Measurements from ENCODE around the gene THAP7. TPM values are rescaled to one million over a fixed set of nuclear protein-coding genes. Genes with fewer than 3 reads are reported as not detected.

The THAP7 gene
- total and polyA plus RNA-seq, 9 of the 15 experiments (the other 6 are each of a cell fraction or from before 2014, with no cell fraction given) = 7.9 to 263 (median 84.1) TPM

DNA sequence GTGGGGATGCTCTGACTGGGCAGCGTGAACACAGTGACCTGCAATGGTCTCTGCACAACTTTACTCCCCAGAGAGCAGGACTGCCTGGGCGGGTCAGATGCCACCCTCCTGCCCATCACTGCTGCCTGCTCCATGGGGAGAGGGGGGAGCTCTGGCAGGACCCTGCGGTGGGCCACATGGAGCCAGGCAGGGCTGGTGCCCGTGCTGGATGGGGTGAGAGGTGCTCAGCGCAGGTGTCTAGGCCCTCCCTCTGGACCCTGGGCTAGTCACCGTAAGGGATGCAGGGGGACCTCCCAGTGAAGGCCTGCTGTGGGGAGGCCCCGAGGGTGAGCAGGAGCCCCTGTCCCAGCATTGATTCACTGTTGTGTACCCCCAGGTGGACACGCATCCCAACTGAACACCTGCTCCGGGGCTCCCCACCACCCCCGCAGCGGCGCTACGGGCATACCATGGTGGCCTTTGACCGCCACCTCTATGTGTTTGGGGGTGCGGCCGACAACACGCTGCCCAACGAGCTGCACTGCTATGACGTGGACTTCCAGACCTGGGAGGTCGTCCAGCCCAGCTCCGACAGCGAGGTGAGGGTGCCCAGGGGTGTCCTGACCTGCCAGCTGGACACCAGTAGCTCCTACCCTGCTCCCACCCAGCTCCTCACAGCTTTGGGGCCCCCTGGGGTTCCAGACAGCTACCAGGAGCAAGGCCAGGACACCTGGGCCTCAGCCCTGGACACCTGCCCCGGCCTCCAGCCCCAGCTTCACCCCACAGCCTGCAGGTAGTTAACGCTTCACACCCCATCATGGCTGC is 10.5 kb downstream of the THAP7 start:
- Histone ChIP-seq H3K27me3 (ENCODE audit: control insufficient read depth in 2 of 2, insufficient read depth in 2 of 2, low read length in 2 of 2) (no peaks in the 10 kb centered on the region), H4K20me1 (replicated peaks; ENCODE audit: control insufficient read depth, insufficient read depth, low read length) (peaks cover 14% of the 10 kb centered on the region; the same call in 1 of the 2 replicates), H3K79me2 (ENCODE audit: control insufficient read depth, insufficient read depth, low read length) (no peaks in the 10 kb centered on the region), H3K36me3 (ENCODE audit: control insufficient read depth, insufficient read depth, low read length) (peaks cover 92% of the 10 kb centered on the region), H3K4me3 (no peak overlapping the region), H3K4me2 (ENCODE audit: insufficient read depth, low read length) (no peak overlapping the region), H3K9me3 (replicated peaks; ENCODE audit: control insufficient read depth, insufficient read depth, low read depth, low read length) (no peaks in the 10 kb centered on the region), H3K9ac (ENCODE audit: insufficient read depth in 1 of 2, low read depth in 2 of 2, low read length in 2 of 2) (peak overlapping the region in 1 of 2 experiments; percentile 57; a peak in 2 of 4 replicates), H3K27ac (ENCODE audit: extremely low read depth, low read depth, low read length) (no peak overlapping the region), H2AFZ (ENCODE audit: low read depth, low read length) (no peak overlapping the region), H3K9me1 (ENCODE audit: control insufficient read depth, insufficient read depth, low read length) (peaks cover 7% of the 10 kb centered on the region), H3K4me1 (replicated peaks in 1 of 2; ENCODE audit: control insufficient read depth in 2 of 2, insufficient read depth in 2 of 2, low read length in 2 of 2) (peaks cover 0 to 65% of the 10 kb centered on the region in 2 experiments; a peak in 2 of 5 replicates)
- intact Hi-C loops (cut with micrococcal nuclease) = no loop called here
- in situ Hi-C loops (cut with MboI) = no loop called here
- DNase-seq (ENCODE audit: extremely low read depth in 1 of 4, low spot score in 3 of 4) = no peak
- BruUV-seq (replicated peaks) = no TSS peak
- POLR2A ChIA-PET = interaction anchor here (0.6 to 17.9 kb wide), 9 partner anchors 8 to 387 kb away, joined by 3 to 451 read pairs (median 4); partner anchors contain the start of genes AIFM3, LZTR1, P2RX6 and THAP7
- CTCF ChIA-PET (ENCODE audit: low intra/inter-chr PET ratio) = no interaction called here
- no peak for FAIRE-seq
- WGBS (ENCODE audit: insufficient coverage, low coverage, missing lambda C conversion rate) = 95% methylated on average over 24 of the region's 24 CpGs
- no peak for ATAC-seq
- TF ChIP-seq, protein P1, sequence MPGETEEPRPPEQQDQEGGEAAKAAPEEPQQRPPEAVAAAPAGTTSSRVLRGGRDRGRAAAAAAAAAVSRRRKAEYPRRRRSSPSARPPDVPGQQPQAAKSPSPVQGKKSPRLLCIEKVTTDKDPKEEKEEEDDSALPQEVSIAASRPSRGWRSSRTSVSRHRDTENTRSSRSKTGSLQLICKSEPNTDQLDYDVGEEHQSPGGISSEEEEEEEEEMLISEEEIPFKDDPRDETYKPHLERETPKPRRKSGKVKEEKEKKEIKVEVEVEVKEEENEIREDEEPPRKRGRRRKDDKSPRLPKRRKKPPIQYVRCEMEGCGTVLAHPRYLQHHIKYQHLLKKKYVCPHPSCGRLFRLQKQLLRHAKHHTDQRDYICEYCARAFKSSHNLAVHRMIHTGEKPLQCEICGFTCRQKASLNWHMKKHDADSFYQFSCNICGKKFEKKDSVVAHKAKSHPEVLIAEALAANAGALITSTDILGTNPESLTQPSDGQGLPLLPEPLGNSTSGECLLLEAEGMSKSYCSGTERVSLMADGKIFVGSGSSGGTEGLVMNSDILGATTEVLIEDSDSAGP (CRISPR knock-in tag; IDR thresholded peaks at IDR 0.05) = no peak
- TF ChIP-seq RBM34 (IDR thresholded peaks at IDR 0.05; ENCODE audit: borderline replicate concordance, insufficient read depth, low read length) (no peak), FOXM1 (IDR thresholded peaks at IDR 0.05; ENCODE audit: low read depth) (no peak), FOXM1 (CRISPR knock-in tag; IDR thresholded peaks at IDR 0.05; ENCODE audit: low read depth) (no peak), MXI1 (IDR thresholded peaks at IDR 0.05; ENCODE audit: low read depth, low read length) (no peak), ZNF263 (CRISPR knock-in tag; IDR thresholded peaks at IDR 0.05; ENCODE audit: borderline replicate concordance) (no peak), NR2F6 (CRISPR knock-in tag; IDR thresholded peaks at IDR 0.05) (no peak), ZNF79 (CRISPR knock-in tag; IDR thresholded peaks at IDR 0.05; ENCODE audit: low read depth) (no peak)
- TF ChIP-seq, protein P2, sequence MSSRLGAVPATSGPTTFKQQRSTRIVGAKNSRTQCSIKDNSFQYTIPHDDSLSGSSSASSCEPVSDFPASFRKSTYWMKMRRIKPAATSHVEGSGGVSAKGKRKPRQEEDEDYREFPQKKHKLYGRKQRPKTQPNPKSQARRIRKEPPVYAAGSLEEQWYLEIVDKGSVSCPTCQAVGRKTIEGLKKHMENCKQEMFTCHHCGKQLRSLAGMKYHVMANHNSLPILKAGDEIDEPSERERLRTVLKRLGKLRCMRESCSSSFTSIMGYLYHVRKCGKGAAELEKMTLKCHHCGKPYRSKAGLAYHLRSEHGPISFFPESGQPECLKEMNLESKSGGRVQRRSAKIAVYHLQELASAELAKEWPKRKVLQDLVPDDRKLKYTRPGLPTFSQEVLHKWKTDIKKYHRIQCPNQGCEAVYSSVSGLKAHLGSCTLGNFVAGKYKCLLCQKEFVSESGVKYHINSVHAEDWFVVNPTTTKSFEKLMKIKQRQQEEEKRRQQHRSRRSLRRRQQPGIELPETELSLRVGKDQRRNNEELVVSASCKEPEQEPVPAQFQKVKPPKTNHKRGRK (tag; IDR thresholded peaks at IDR 0.05) = no peak
- TF ChIP-seq, protein P3, sequence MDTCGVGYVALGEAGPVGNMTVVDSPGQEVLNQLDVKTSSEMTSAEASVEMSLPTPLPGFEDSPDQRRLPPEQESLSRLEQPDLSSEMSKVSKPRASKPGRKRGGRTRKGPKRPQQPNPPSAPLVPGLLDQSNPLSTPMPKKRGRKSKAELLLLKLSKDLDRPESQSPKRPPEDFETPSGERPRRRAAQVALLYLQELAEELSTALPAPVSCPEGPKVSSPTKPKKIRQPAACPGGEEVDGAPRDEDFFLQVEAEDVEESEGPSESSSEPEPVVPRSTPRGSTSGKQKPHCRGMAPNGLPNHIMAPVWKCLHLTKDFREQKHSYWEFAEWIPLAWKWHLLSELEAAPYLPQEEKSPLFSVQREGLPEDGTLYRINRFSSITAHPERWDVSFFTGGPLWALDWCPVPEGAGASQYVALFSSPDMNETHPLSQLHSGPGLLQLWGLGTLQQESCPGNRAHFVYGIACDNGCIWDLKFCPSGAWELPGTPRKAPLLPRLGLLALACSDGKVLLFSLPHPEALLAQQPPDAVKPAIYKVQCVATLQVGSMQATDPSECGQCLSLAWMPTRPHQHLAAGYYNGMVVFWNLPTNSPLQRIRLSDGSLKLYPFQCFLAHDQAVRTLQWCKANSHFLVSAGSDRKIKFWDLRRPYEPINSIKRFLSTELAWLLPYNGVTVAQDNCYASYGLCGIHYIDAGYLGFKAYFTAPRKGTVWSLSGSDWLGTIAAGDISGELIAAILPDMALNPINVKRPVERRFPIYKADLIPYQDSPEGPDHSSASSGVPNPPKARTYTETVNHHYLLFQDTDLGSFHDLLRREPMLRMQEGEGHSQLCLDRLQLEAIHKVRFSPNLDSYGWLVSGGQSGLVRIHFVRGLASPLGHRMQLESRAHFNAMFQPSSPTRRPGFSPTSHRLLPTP (IDR thresholded peaks at IDR 0.05; ENCODE audit: borderline replicate concordance, extremely low read depth, insufficient read length) = no peak
